ENCODE results near the gene KRT86. TPM values are rescaled to one million over a fixed set of nuclear protein-coding genes. Genes with fewer than 3 reads are reported as not detected.

KRT86 gene
- total and polyA plus RNA-seq, 2 of the 8 experiments (the other 6 are each of a cell fraction or from before 2014, with no cell fraction given) = 0.12 TPM; not detected in 1

GRCh38 chr12:52310622-52311284 is 36.3 kb downstream of the KRT86 start (continued):
- TF ChIP-seq TAF7 (optimal IDR thresholded peaks at IDR 0.05; ENCODE audit: borderline replicate concordance, low read depth, low read length) = no peak
